ENCODE measurements around the gene KCNF1.

DNA sequence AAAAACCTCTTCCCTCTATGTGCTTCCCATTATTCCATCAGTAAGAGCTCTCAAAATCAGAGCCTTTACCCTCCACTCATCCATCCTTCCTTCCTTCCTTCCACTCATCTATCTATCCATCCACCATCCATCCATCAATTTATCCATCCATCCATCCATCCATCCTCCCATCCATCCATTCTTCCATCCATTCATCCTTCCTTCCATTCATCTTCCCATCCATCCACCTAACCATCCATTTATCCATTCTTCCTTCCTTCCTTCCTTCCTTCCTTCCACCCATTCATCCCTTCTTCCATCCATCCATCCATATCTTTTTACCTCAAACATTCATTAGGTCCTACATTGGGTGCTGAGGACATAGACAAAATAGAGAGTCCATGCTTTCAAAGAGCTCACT lies 19.4 kb upstream of the KCNF1 start:
- TF ChIP-seq, protein P1, sequence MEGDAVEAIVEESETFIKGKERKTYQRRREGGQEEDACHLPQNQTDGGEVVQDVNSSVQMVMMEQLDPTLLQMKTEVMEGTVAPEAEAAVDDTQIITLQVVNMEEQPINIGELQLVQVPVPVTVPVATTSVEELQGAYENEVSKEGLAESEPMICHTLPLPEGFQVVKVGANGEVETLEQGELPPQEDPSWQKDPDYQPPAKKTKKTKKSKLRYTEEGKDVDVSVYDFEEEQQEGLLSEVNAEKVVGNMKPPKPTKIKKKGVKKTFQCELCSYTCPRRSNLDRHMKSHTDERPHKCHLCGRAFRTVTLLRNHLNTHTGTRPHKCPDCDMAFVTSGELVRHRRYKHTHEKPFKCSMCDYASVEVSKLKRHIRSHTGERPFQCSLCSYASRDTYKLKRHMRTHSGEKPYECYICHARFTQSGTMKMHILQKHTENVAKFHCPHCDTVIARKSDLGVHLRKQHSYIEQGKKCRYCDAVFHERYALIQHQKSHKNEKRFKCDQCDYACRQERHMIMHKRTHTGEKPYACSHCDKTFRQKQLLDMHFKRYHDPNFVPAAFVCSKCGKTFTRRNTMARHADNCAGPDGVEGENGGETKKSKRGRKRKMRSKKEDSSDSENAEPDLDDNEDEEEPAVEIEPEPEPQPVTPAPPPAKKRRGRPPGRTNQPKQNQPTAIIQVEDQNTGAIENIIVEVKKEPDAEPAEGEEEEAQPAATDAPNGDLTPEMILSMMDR (IDR thresholded peaks at IDR 0.05) = no peak
- TF ChIP-seq POLR2A (IDR thresholded peaks at IDR 0.05) = no peak
